Measurements from ENCODE around the gene SLC37A1. TPM values are rescaled to one million over a fixed set of nuclear protein-coding genes. Genes with fewer than 3 reads are reported as not detected.

The SLC37A1 gene
- polyA plus RNA-seq, 3 donors from 2014 or later = 0.09 to 6.3 (median 3.0) TPM

DNA sequence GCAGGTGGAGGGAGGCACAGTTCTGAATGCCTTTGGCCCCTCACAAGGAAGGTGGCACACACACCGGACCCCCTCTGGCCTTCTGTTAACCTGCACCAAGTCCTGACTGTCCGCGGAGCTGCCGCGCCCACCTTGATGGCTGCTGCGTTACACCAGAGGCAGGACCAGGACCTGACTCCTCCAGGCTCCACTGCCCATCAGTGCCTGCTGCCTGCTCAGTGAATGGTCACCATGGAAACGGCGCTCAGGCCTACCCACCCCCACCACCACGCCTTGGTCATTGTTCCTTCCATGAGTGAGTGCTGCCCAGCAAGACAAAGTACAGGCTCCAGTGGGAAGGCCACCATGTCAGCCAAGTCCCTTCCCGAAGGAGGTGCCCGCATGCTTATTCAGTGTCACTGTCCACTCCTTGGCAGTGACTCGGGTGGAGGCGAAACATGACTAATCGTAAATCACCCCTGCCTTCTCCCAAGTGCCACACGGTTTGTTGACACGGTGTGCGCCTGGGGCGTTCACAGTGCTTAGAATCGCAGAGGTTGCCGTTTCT, 57.3 kb downstream of the SLC37A1 start:
- Mint-ChIP-seq H3K9me3 (no peaks in the 10 kb centered on the region), H3K4me3 (no peak overlapping the region), H3K27ac (no peak overlapping the region), H3K27me3 (ENCODE audit: low read depth in 3 of 3) (peaks cover 0 to 4% (median 0%) of the 10 kb centered on the region in 3 donors), H3K4me1 (no peaks in the 10 kb centered on the region), H3K36me3 (peaks cover 24 to 55% (median 33%) of the 10 kb centered on the region in 3 donors)
- no peak for DNase-seq

DNA sequence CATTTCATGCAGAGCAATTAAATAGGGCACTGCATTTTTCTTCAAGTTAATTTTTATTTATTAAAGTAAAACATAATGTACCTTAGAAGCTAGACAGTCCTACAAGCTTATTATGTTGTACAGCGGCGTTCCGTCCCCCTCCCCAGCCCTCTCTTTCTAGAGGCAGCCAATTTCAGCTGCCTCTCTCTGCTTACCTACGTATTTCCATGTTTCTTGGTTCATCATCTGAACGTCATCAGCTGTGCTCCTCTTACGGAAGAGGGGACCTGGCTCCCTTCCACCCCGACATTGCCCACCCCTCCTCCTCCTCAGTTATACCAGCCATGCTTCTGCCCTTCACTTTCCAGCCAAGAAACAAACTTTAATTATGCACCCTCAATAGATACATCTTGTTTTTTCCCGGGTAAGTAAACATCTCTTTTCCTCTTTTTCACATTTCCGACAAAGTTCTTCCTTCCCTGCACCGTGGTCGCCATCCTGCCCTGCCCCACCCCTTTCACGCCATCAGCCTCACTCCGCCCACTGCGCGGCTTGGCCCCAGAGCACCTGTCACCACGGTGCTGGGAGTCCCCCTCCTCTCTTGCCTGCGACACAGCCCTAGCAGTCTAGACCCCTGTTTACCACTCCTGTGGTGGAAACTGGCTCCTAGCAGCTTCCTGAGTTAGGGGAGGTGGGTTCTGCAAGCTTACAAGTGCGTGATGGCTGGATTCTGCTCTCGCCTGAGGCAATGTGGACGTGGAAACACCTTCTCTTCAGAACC, 57.9 kb downstream of the SLC37A1 start:
- Mint-ChIP-seq H3K27ac (peak overlapping the region in 1 of 6 donors; percentile 65), H3K4me1 (no peaks in the 10 kb centered on the region), H3K9me3 (peaks cover 0 to 4% (median 0%) of the 10 kb centered on the region in 6 donors), H3K4me3 (no peak overlapping the region), H3K27me3 (ENCODE audit: low read depth in 3 of 3) (peaks cover 0 to 4% (median 0%) of the 10 kb centered on the region in 3 donors), H3K36me3 (peaks cover 30 to 61% (median 39%) of the 10 kb centered on the region in 3 donors)
- DNase-seq = no peak

DNA sequence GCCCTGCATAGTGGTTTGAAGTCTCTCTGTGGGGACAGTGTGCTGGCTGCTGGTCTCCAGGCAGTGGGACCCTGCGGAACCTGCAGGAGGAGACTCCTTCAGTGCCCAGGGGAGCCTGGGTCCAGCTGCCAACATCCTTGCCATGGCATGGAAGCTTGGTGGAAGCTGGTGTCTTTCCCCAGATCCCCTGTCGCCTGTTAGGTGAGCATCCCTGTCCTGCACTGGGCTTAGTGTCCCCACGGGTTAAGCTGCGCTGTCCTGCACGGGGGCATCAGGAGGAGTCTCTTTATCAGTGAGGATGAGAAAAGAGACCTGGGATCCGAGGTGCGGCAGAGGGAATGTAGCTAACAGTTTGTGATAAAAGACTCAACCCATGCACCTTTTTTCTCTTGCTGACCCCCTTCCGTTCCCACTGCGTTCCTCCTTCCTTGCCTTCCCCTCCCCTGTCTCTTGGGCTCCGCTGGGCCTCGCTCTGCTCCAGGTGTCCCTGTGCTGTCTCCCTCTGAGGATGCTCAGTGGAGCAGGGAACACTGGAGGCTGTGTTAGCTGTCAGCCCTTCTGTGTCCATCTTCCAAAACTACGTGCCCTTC, 59.3 kb downstream of the SLC37A1 start:
- no peak for DNase-seq
- Mint-ChIP-seq H3K36me3 (peaks cover 34 to 67% (median 39%) of the 10 kb centered on the region in 3 donors), H3K27me3 (ENCODE audit: low read depth in 3 of 3) (peaks cover 0 to 4% (median 0%) of the 10 kb centered on the region in 3 donors), H3K4me1 (no peaks in the 10 kb centered on the region), H3K9me3 (peaks cover 0 to 6% (median 0%) of the 10 kb centered on the region in 6 donors), H3K27ac (no peak overlapping the region), H3K4me3 (no peak overlapping the region)

DNA sequence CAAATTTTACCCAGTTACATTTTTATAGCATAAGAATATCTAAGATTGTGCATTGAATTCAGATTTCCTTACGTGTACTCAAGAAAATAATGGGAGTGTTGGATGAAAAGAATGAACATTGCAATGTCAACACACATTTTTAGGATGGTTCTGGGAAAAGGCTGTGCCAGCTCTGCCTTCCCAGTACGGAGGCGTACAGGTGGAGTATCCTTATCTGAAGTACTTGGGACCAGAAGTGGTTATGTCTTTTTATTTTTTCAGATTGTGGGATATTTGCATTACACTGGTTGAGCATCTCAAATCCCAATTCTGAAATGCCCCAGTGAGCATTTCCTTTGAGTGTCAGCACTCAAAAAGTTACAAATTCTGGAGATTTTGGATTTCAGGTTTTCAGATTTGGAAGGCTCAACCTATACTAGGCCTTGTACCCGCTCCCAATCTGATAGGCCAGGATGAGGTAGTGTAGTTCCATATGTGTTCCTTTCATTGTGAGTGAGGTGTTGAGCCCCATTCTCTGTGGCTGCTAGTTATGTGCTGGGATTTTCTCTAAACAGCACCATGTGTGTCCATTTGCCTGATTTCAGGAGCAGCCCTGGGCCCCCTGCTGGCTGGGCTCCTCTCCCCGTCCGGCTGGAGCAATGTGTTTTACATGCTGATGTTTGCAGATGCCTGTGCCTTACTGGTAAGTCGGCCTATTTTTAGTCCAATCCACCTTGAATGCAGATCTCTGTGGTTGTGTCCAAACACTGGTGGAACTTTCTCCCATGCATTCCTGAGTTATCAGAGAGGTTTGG, 60.8 kb downstream of the SLC37A1 start:
- peaks cover 34 to 62% (median 44%) of the 10 kb centered on the region in 3 donors for H3K36me3 Mint-ChIP-seq

DNA sequence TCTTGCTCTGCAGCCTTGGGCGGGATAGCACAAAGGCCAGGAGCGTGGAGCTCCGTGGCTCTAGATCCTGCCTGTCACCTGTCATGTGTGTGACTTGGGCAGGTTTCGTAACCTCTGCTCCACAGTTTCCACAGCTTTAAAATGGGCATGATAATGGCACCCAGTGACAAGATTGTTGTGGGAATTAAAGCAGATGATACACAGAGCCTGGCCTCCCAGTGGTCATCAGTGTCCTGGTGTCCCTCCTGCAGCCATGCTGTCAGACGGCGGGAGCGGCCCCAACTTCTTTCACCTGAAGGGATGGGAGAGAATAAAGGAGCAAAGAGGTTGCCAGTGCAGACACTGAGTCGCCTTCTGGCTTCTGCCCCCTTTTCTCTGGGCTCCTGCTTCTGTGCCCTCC, 61.5 kb downstream of the SLC37A1 start:
- DNase-seq = no peak
- no peak overlapping the region for H3K4me3 Mint-ChIP-seq
- H3K9me3 Mint-ChIP-seq = peaks cover 0 to 6% (median 0%) of the 10 kb centered on the region in 6 donors
- peaks cover 0 to 4% (median 0%) of the 10 kb centered on the region in 3 donors for H3K27me3 Mint-ChIP-seq (ENCODE audit: low read depth in 3 of 3)
- no peak overlapping the region for H3K27ac Mint-ChIP-seq
- no peaks in the 10 kb centered on the region for H3K4me1 Mint-ChIP-seq
- H3K36me3 Mint-ChIP-seq = peaks cover 34 to 59% (median 41%) of the 10 kb centered on the region in 3 donors

More for the DNA sequence above, 60.8 kb downstream of the SLC37A1 start:
- H3K4me3 Mint-ChIP-seq = no peak overlapping the region
- peaks cover 0 to 4% (median 0%) of the 10 kb centered on the region in 3 donors for H3K27me3 Mint-ChIP-seq (ENCODE audit: low read depth in 3 of 3)
- peaks cover 0 to 6% (median 0%) of the 10 kb centered on the region in 6 donors for H3K9me3 Mint-ChIP-seq
- H3K27ac Mint-ChIP-seq = no peak overlapping the region
- DNase-seq = no peak
- no peaks in the 10 kb centered on the region for H3K4me1 Mint-ChIP-seq

GRCh38 chr21:42576639-42577038, 63.0 kb downstream of the SLC37A1 start:
- no peak for DNase-seq
- H3K9me3 Mint-ChIP-seq = peaks cover 0 to 6% (median 0%) of the 10 kb centered on the region in 6 donors
- peaks cover 34 to 52% (median 38%) of the 10 kb centered on the region in 3 donors for H3K36me3 Mint-ChIP-seq
- no peaks in the 10 kb centered on the region for H3K4me1 Mint-ChIP-seq
- H3K27ac Mint-ChIP-seq = no peak overlapping the region
- H3K27me3 Mint-ChIP-seq (ENCODE audit: low read depth in 3 of 3) = peaks cover 0 to 3% (median 0%) of the 10 kb centered on the region in 3 donors
- no peak overlapping the region for H3K4me3 Mint-ChIP-seq

DNA sequence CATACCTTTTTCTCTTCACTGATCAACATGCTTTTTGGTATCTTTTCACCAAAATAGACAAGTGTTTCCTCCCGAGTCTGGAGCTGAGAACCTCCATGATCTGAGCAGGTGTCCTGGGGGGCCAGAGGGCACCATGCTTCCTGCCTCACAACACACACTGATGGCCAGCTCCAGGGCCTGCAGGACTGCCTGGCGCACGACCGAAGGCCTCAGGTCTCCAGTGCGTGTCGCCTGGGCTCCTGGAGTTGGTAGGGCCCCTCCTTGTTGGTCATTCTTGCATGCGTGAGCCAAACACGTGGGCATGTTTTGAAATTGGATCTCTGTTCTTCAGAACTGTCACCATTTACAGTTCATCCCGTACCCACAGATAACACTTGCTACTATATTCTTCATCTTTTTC, 64.4 kb downstream of the SLC37A1 start:
- Mint-ChIP-seq H3K27me3 (ENCODE audit: low read depth in 3 of 3) (peaks cover 0 to 2% (median 0%) of the 10 kb centered on the region in 3 donors), H3K27ac (peak overlapping the region in 1 of 6 donors; percentile 61), H3K36me3 (peaks cover 25 to 46% (median 37%) of the 10 kb centered on the region in 3 donors), H3K4me3 (no peak overlapping the region), H3K4me1 (no peaks in the 10 kb centered on the region), H3K9me3 (peaks cover 0 to 6% (median 0%) of the 10 kb centered on the region in 6 donors)
- no peak for DNase-seq

DNA sequence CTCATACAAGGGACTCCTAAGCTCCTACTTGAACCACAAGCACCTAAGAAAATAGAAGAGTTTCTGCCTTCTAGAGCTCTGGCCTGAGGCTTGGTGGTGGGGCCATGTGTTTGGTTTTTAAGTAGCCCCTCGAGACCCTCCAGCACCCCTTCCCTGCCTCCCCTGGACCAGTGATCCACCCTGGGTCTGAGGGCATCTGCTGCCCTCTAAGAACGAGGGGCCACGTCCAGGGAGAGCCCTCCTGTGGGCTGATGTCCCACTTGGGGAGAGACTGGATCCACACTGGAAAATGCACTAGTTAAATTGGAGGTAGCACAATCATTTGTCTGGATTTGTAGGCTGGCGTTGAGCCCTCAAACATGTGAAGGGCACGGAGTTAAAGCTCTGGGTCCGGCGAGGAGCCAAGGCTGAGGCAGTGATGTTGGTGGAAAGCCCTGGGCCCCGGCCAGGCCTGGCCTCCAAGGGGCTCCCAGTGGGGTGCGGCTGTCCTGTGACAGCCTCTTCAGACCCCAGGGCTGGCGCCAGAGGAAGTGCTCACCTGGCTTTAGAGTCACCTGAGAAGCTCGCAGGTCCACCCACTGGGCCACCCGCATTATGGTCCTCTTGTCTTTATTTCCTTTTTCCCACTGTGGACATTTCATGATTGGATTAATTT, 65.2 kb downstream of the SLC37A1 start:
- no peak overlapping the region for H3K27ac Mint-ChIP-seq
- no peak for DNase-seq

GRCh38 chr21:42579456-42580075, 65.9 kb downstream of the SLC37A1 start:
- Mint-ChIP-seq H3K27ac (no peak overlapping the region), H3K4me1 (peaks cover 0 to 2% of the 10 kb centered on the region in 2 donors), H3K9me3 (peaks cover 0 to 6% (median 0%) of the 10 kb centered on the region in 6 donors), H3K4me3 (no peak overlapping the region), H3K27me3 (ENCODE audit: low read depth in 3 of 3) (no peaks in the 10 kb centered on the region), H3K36me3 (peaks cover 25 to 36% (median 26%) of the 10 kb centered on the region in 3 donors)
- DNase-seq = no peak

More for the DNA sequence above, 65.2 kb downstream of the SLC37A1 start:
- Mint-ChIP-seq H3K36me3 (peaks cover 25 to 40% (median 31%) of the 10 kb centered on the region in 3 donors), H3K27me3 (ENCODE audit: low read depth in 3 of 3) (no peaks in the 10 kb centered on the region), H3K4me3 (no peak overlapping the region), H3K4me1 (no peaks in the 10 kb centered on the region), H3K9me3 (peaks cover 0 to 6% (median 0%) of the 10 kb centered on the region in 6 donors)

DNA sequence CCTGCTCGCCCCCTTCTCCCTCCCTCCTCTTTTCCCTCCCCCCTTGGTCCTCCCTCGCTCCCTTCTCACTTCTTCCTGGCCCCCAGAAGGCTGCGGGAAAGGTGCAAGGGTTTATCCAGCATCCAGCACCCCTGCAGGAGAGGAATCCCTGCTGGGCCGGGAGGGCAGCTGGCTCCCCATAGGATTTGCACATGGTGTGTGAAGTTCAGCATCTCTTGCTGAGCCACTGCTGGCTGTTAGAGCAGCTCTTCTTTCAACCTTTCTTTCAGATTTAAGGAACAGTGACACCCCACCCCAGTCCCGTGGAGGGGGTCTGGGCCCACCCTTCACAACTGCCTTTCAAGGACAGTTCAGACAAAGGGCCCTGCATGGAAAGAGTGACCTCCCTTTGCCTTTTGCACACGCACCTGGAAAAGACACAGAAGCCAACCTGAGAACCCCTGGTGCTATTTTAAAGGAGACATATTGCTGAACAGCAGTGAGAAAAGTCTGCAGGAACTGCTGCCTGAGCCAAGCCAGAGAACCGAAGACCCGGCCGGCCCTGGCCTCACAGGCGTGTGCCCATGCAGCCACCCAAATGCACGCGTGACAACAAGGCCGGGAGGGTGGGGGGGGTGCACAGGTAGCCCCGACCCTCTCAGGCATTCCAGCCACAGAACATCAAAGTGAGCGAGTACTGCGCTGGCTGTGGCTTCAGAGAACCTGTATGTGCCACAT, 66.6 kb downstream of the SLC37A1 start:
- peaks cover 0 to 6% (median 0%) of the 10 kb centered on the region in 6 donors for H3K9me3 Mint-ChIP-seq
- peaks cover 4 to 7% of the 10 kb centered on the region in 2 donors for H3K4me1 Mint-ChIP-seq
- H3K27me3 Mint-ChIP-seq (ENCODE audit: low read depth in 3 of 3) = no peaks in the 10 kb centered on the region
- H3K4me3 Mint-ChIP-seq = no peak overlapping the region
- DNase-seq = no peak
- H3K27ac Mint-ChIP-seq = no peak overlapping the region
- H3K36me3 Mint-ChIP-seq = peaks cover 25 to 32% (median 26%) of the 10 kb centered on the region in 3 donors

DNA sequence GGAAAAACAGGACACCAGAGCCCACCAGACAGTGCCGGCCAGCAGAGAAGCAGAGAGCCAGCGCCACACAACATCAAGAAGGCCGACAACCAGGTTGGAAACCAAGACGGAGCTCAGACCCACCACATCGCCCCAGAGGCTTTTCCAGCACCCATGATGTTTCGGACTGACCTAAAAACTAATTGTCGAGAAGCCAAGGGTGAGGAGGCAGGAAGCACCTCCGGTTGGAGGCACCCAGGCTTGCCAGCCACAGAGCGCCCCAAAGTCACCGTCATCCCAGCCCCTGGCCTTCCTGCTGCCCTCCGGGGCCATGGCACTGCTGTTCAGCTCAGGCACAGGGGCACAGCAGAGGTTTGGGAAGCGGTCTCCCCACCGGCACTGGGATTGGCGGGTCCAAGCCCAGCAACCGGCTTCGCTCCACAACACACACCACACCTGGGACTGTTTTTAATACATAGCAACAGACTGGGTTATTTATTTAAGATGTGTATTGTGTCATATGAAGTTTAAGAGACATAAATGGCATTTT, 67.2 kb downstream of the SLC37A1 start:
- Mint-ChIP-seq H3K4me1 (peaks cover 4 to 7% of the 10 kb centered on the region in 2 donors), H3K4me3 (no peak overlapping the region), H3K36me3 (peaks cover 20 to 26% (median 20%) of the 10 kb centered on the region in 3 donors), H3K27me3 (ENCODE audit: low read depth in 3 of 3) (no peaks in the 10 kb centered on the region), H3K27ac (no peak overlapping the region), H3K9me3 (peaks cover 0 to 6% (median 0%) of the 10 kb centered on the region in 6 donors)
- no peak for DNase-seq

All from immature natural killer cell (primary cell).